Vagina (tissue), 2 donors: Measurements from ENCODE around the gene LRIG3.

ENCODE experiments used
- POLR2A ChIP-seq, 2 donors: fragments of 450-650 bp; IDR thresholded peaks; one replicate each; pipeline ENCODE4 v1.6.1; 2017; ENCODE audit warnings: antibody characterized with exemption in 2 of 2, mild to moderate bottlenecking in 2 of 2, moderate library complexity in 2 of 2
- POLR2AphosphoS5 ChIP-seq, 2 donors: sonication (generic); formaldehyde crosslinking; IDR thresholded peaks; one replicate each; pipeline ENCODE4 v1.9.0; 2017; ENCODE audit warnings: antibody characterized with exemption in 2 of 2, mild to moderate bottlenecking in 2 of 2, low read depth in 1 of 2; ENCODE audit not compliant: insufficient read depth in 1 of 2
- TF ChIP-seq, protein P1 (sequence below), 3 experiments: fragments of 450-650 bp in 2 of 3; fragments of 200-600 bp in 1 of 3; sonication (generic) in 1 of 3; IDR thresholded peaks; one replicate each; pipeline ENCODE4 v1.5.1; 2017 to 2019; ENCODE audit warnings: antibody characterized with exemption in 3 of 3, mild to moderate bottlenecking in 2 of 3, moderate library complexity in 2 of 3

DNA sequence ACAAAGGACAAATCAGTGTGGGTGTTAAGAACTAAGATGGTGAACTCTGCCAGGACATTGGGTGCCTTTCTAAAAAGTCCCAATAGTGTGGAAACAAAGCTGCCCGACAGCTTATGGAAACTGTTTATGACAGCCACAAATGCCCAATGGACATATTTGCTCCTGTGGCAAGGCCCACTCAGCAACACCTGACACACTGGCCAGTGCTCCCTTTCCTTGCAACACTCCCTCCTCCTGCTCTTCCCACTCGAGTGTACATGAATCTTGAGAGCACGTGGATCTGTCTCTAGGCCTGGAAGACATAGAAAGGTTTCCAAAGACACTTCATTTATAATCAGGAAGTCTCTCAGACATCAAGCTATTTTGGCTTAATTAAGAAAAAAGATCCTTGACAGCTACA, 14.2 kb upstream of the LRIG3 start:
- TF ChIP-seq, protein P1, sequence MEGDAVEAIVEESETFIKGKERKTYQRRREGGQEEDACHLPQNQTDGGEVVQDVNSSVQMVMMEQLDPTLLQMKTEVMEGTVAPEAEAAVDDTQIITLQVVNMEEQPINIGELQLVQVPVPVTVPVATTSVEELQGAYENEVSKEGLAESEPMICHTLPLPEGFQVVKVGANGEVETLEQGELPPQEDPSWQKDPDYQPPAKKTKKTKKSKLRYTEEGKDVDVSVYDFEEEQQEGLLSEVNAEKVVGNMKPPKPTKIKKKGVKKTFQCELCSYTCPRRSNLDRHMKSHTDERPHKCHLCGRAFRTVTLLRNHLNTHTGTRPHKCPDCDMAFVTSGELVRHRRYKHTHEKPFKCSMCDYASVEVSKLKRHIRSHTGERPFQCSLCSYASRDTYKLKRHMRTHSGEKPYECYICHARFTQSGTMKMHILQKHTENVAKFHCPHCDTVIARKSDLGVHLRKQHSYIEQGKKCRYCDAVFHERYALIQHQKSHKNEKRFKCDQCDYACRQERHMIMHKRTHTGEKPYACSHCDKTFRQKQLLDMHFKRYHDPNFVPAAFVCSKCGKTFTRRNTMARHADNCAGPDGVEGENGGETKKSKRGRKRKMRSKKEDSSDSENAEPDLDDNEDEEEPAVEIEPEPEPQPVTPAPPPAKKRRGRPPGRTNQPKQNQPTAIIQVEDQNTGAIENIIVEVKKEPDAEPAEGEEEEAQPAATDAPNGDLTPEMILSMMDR (IDR thresholded peaks at IDR 0.05), result no peak
- TF ChIP-seq POLR2A (IDR thresholded peaks at IDR 0.05), result no peak
- TF ChIP-seq POLR2AphosphoS5 (IDR thresholded peaks at IDR 0.05; ENCODE audit: insufficient read depth in 1 of 2, low read depth in 1 of 2), result no peak
